Heart left ventricle (tissue), 16 donors: ENCODE data around the gene TRABD2A. TPM values are rescaled to one million over a fixed set of nuclear protein-coding genes. Genes with fewer than 3 reads are reported as not detected.

ENCODE experiments used
- ATAC-seq, 4 donors: fragments of 200-7000 bp; cut with Tn5 transposase; one replicate each; pipeline ENCODE4 v1.9.1; 2020 to 2022; ENCODE audit warnings: moderate library complexity in 4 of 4, mild to moderate bottlenecking in 3 of 4, moderate number of reproducible peaks in 1 of 4
- DNase-seq, 5 donors: peaks; one replicate each; pipeline ENCODE4 v3.0.0-alpha.2; 2020
- H3K27ac ChIP-seq, 12 donors: fragments of 200-600 bp; sonication (generic) in 4 of 12; one replicate each; pipeline versions ENCODE4 v1.5.0 to v1.8.0; 2016 to 2022; ENCODE audit warnings: mild to moderate bottlenecking in 2 of 12
- H3K27me3 ChIP-seq, 9 donors: fragments of 200-600 bp; sonication (generic) in 2 of 9; one replicate each; pipeline versions ENCODE4 v1.5.1 to v1.8.0; 2016 to 2022; ENCODE audit warnings: mild to moderate bottlenecking in 3 of 9
- H3K36me3 ChIP-seq, 9 donors: fragments of 200-600 bp; sonication (generic) in 2 of 9; one replicate each; pipeline versions ENCODE4 v1.5.0 to v1.8.0; 2018 to 2022; ENCODE audit warnings: mild to moderate bottlenecking in 2 of 9
- H3K4me1 ChIP-seq, 12 donors: fragments of 200-600 bp; sonication (generic) in 4 of 12; one replicate each; pipeline versions ENCODE4 v1.5.0 to v1.8.0; 2016 to 2022; ENCODE audit warnings: mild to moderate bottlenecking in 3 of 12
- H3K4me3 ChIP-seq, 12 donors: fragments of 200-600 bp; sonication (generic) in 4 of 12; one replicate each; pipeline versions ENCODE4 v1.5.0 to v1.8.0; 2017 to 2022; ENCODE audit warnings: mild to moderate bottlenecking in 9 of 12, moderate library complexity in 4 of 12
- H3K9me3 ChIP-seq, 12 donors: fragments of 200-600 bp; sonication (generic) in 4 of 12; one replicate each; pipeline versions ENCODE4 v1.5.0 to v1.8.0; 2016 to 2022; ENCODE audit warnings: mild to moderate bottlenecking in 1 of 12
- POLR2A ChIP-seq, 2 donors: fragments of 450-650 bp; IDR thresholded peaks; one replicate each; pipeline ENCODE4 v1.6.1; 2017; ENCODE audit warnings: antibody characterized with exemption in 2 of 2, mild to moderate bottlenecking in 2 of 2, moderate library complexity in 2 of 2
- WGBS, 4 donors: extraction: QIAGEN DNeasy Blood & Tissue Kit in 2 of 4; methylation state at CpG; one replicate each; pipeline versions ENCODE4 v1.1.5 to v1.1.7; 2013 to 2018; 5-methylcytosine and 5-hydroxymethylcytosine counted together
- intact Hi-C, 10 donors: fragments of 100-400 bp; cut with DNase I; formaldehyde crosslinking; loops; one replicate each; pipeline versions ENCODE4 v1.11.1 to v1.14.2; 2022
- polyA plus RNA-seq, 2 donors: library from polyadenylated mRNA; stranded (reverse); fragments of 200-250 nt; gene quantifications; one replicate each; pipeline ENCODE4 v1.2.3, GENCODE V29; 2013
- total RNA-seq, 9 donors: library from RNA; depleted of rRNA in 2 of 9; stranded (reverse); fragments of >200 nt in 2 of 9; fragmentation: NEBNext Ultra II Directional in 3 of 9; extraction: Animal tissue kit (Norgen Biotek cat#: 25700) in 3 of 9; gene quantifications; one replicate each; pipeline versions ENCODE4 v1.1.0 to v1.2.4, GENCODE V29; 2016 to 2023
- TF ChIP-seq, protein P1 (sequence below), 12 donors: fragments of 200-600 bp; sonication (generic) in 4 of 12; IDR thresholded peaks; one replicate each; pipeline versions ENCODE4 v1.5.0 to v1.8.0; 2018 to 2022; ENCODE audit warnings: antibody characterized with exemption in 12 of 12, mild to moderate bottlenecking in 5 of 12
- donor health status: ischemic (EF 13 %, LVEDD 7.1; RV severe dilation, severe dysfunction).
- donor health status: healthy with polysubstance abuse.
- donor health status: DM: no; HTN: yes; CAD: no.
- donor health status: DM: no; HTN: no; CAD: no.
- donor health status: ischemic (EF 25% LVEDD 6.9; RV normal size, moderate dysfunction).
- donor health status: ischemic (EF 25% LVEDD 5.7; RV mildly dilated, moderate dysfunction).
- donor health status: healthy.
- donor health status: DM: yes; HTN: yes; CAD: no.
- donor health status: ischemic (EF 35%, LVEDD 5.7; RV mildly dilated, moderate dysfunction).
- donor health status: nonischemic (EF 11% LVEDD 7.7; RV severe dilation, severe dysfunction).
- donor health status: DM: yes; HTN: yes; CAD: no.
- donor health status: PGD.
- donor health status: ischemic (EF 29% LVEDD 5.4; RV normal size, mild dysfunction).
- donor health status: nonischemic (EF 23%, LVEDD 6.1; RV moderate dilation, normal function).

TRABD2A gene
- total and polyA plus RNA-seq, 11 donors: 0.42 to 3.9 (median 0.97) TPM; not detected in 1

DNA sequence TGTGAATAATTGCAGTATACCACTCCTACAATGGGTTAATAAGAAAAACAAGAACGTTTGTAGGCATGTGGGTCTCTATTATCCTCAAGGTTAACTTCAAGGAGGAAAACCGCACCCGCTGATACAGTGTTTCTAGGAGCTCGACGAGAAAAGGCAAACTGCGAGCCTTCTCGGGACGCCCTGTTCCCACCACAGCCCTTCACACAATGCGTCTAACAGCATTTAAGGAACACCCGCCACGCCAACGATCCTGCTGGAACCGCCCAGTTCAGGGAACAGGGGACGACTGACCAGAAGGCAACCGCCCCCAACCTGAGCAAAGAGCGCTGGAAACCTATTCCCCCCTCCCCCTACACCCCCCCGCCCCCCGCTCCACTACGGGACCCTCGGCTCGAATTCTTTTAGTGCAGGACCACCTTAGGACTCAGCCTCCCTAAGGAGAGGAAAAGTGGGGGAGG lies 23.9 kb upstream of the TRABD2A start:
- TF ChIP-seq, protein P1, sequence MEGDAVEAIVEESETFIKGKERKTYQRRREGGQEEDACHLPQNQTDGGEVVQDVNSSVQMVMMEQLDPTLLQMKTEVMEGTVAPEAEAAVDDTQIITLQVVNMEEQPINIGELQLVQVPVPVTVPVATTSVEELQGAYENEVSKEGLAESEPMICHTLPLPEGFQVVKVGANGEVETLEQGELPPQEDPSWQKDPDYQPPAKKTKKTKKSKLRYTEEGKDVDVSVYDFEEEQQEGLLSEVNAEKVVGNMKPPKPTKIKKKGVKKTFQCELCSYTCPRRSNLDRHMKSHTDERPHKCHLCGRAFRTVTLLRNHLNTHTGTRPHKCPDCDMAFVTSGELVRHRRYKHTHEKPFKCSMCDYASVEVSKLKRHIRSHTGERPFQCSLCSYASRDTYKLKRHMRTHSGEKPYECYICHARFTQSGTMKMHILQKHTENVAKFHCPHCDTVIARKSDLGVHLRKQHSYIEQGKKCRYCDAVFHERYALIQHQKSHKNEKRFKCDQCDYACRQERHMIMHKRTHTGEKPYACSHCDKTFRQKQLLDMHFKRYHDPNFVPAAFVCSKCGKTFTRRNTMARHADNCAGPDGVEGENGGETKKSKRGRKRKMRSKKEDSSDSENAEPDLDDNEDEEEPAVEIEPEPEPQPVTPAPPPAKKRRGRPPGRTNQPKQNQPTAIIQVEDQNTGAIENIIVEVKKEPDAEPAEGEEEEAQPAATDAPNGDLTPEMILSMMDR (IDR thresholded peaks at IDR 0.05): no peak
- peak in 1 of 2 donors; percentile 22 for TF ChIP-seq POLR2A (IDR thresholded peaks at IDR 0.05)
- no peaks in the 10 kb centered on the region for H3K9me3 ChIP-seq
- intact Hi-C loops: loop anchor here in 3 of 10 donors (1.0 to 2.0 kb wide), 4 partner anchors 20 to 66 kb away; partner anchors contain the start of gene KCMF1 (in 1 of the 3)
- no peaks in the 10 kb centered on the region for H3K27me3 ChIP-seq
- peak overlapping the region; percentile 72 to 100 (median 94) for H3K4me3 ChIP-seq
- peaks cover 0 to 44% (median 6%) of the 10 kb centered on the region in 12 donors for H3K4me1 ChIP-seq
- DNase-seq (peak; percentile 78 to 92 (median 85)), ATAC-seq (peak; percentile 70 to 82 (median 71))
- 0 to 1% (median 0%) methylated on average over 14 to 21 of the region's 21 CpGs for WGBS, 4 donors
- peak overlapping the region; percentile 94 to 100 (median 98) for H3K27ac ChIP-seq
- peaks cover 0 to 8% (median 0%) of the 10 kb centered on the region in 9 donors for H3K36me3 ChIP-seq

DNA sequence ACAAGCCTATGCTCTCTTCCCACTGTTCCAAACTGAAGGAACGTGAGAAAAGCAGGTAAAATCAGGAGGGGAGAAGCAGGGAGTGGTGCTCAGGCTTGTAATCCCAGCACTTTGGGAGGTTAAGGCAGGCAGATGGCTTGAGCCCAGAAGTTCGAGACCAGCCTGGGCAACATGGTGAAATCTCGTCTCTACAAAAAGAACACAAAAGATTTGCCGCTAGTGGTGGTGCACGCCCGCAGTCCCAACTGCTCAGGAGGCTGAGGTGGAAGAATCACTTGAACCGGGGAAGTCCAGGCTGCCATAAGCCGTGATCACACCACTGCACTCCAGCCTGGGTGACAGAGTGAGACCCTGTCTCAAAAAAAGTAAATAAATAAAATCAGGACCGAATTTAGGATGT lies 23.3 kb upstream of the TRABD2A start:
- H3K27ac ChIP-seq: peak overlapping the region; percentile 94 to 100 (median 98)

DNA sequence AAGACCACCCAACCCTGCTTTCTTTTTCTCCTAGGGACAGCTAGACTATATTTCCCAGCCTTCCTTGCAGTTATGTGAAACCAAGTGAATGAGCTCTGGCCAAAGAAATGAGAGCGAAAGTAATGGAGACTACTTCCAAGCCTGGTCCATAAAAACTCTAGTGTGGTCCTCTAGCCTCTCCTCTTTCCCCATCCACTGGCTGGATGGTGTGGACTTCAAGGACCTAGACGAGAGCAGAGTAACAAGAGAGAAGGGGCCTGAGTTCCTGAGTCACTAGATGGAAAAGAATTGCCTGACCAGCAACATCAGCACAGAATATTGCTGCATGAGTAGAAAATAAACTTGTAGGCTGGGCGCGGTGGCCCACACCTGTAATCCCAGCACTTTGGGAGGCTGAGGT lies 21.6 kb upstream of the TRABD2A start:
- Histone ChIP-seq H3K27ac (no peak overlapping the region), H3K9me3 (no peaks in the 10 kb centered on the region), H3K4me1 (peaks cover 0 to 49% (median 12%) of the 10 kb centered on the region in 12 donors), H3K36me3 (peaks cover 0 to 8% (median 0%) of the 10 kb centered on the region in 9 donors), H3K27me3 (no peaks in the 10 kb centered on the region), H3K4me3 (no peak overlapping the region)
- 94 to 99% (median 98%) methylated on average over 4 of the region's 4 CpGs for WGBS, 4 donors
- DNase-seq: no peak
- intact Hi-C loops: no loop called here
- ATAC-seq: no peak
- TF ChIP-seq, protein P1 (IDR thresholded peaks at IDR 0.05): no peak
- TF ChIP-seq POLR2A (IDR thresholded peaks at IDR 0.05): no peak

More for the DNA sequence above, 23.3 kb upstream of the TRABD2A start:
- Histone ChIP-seq H3K9me3 (no peaks in the 10 kb centered on the region), H3K36me3 (peaks cover 0 to 8% (median 0%) of the 10 kb centered on the region in 9 donors), H3K27me3 (no peaks in the 10 kb centered on the region), H3K4me3 (peak overlapping the region in 10 of 12 donors; percentile 72 to 100 (median 97)), H3K4me1 (peaks cover 0 to 49% (median 6%) of the 10 kb centered on the region in 12 donors)
- 85 to 88% (median 86%) methylated on average over 9 of the region's 9 CpGs for WGBS, 4 donors
- intact Hi-C loops: loop anchor here in 1 of 10 donors (2.0 kb wide), 2 partner anchors 21 to 67 kb away; partner anchors contain the start of gene KCMF1
- DNase-seq (no peak), ATAC-seq (no peak)
- TF ChIP-seq, protein P1 (IDR thresholded peaks at IDR 0.05): no peak
- TF ChIP-seq POLR2A (IDR thresholded peaks at IDR 0.05): no peak

DNA sequence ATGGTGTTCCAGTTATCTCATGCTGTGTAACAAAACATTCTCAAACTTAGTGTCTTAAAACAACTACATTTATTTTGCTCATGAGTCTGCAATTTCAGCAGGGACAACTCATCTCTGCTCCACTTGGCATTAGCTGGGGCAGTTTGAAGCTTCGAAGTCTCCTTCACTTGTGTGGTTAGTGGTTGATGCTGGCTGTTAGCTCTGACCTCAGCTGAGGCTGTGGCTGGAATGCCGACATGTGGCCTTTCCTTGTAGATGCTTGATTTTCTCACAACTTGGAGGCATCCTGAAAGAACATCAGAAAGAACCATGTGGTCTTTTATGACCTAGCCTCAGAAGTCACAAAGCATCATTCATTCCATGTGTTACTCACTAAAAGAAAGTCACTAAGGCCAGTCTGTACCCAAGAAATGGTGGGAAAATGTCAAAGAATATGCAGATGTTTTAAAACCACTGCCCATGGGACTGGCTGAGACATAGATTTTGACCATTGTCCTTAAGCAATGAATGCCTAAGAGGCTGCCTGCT lies 20.8 kb upstream of the TRABD2A start:
- intact Hi-C loops: no loop called here
- Histone ChIP-seq H3K36me3 (peaks cover 0 to 6% (median 0%) of the 10 kb centered on the region in 9 donors), H3K4me1 (peaks cover 0 to 51% (median 10%) of the 10 kb centered on the region in 12 donors), H3K27ac (peak overlapping the region in 1 of 12 donors; percentile 7), H3K27me3 (no peaks in the 10 kb centered on the region), H3K9me3 (no peaks in the 10 kb centered on the region), H3K4me3 (no peak overlapping the region)
- 86 to 96% (median 90%) methylated on average over 2 of the region's 2 CpGs for WGBS, 4 donors
- TF ChIP-seq POLR2A (IDR thresholded peaks at IDR 0.05): no peak
- TF ChIP-seq, protein P1 (IDR thresholded peaks at IDR 0.05): no peak
- ATAC-seq (no peak), DNase-seq (no peak)
